CD14-positive monocyte (primary cell): Measurements from ENCODE around the gene AFG1L. TPM values are rescaled to one million over a fixed set of nuclear protein-coding genes. Genes with fewer than 3 reads are reported as not detected.

Source experiments
- DNase-seq, 3 donors: peaks; one replicate each; pipeline ENCODE4 v3.0.0-alpha.2; 2011 to 2022
- H2AFZ ChIP-seq: 2 replicates; pipeline ENCODE4 v1.6.0; 2012; ENCODE audit warnings: mild to moderate bottlenecking, low read depth, low read length, inconsistent platforms; ENCODE audit not compliant: insufficient read depth, poor library complexity, severe bottlenecking
- H3K27ac ChIP-seq, 2 donors: 1 replicate in 1 of 2; 2 replicates in 1 of 2; pipeline ENCODE4 v1.5.1; 2012 to 2013; ENCODE audit warnings: low read length in 2 of 2, control low read depth in 1 of 2, inconsistent platforms in 1 of 2, low read depth in 1 of 2, mild to moderate bottlenecking in 1 of 2
- H3K27me3 ChIP-seq, 2 donors: one replicate each; pipeline versions ENCODE4 v1.6.0 to v1.6.1; 2011 to 2013; ENCODE audit warnings: low read length in 2 of 2; ENCODE audit not compliant: control insufficient read depth in 2 of 2, insufficient read depth in 2 of 2
- H3K36me3 ChIP-seq, 2 donors: replicated peaks in 1 of 2; 1 replicate in 1 of 2; 2 replicates in 1 of 2; pipeline versions ENCODE4 v1.5.1 to v1.6.1; 2012 to 2013; ENCODE audit warnings: low read length in 2 of 2, control low read depth in 1 of 2, inconsistent platforms in 1 of 2, mild to moderate bottlenecking in 1 of 2; ENCODE audit not compliant: insufficient read depth in 2 of 2, control insufficient read depth in 1 of 2
- H3K4me1 ChIP-seq, 2 donors: 1 replicate in 1 of 2; 2 replicates in 1 of 2; pipeline versions ENCODE4 v1.5.1 to v1.6.1; 2012 to 2013; ENCODE audit warnings: low read length in 2 of 2, control low read depth in 1 of 2, inconsistent platforms in 1 of 2, mild to moderate bottlenecking in 1 of 2, moderate library complexity in 1 of 2; ENCODE audit not compliant: insufficient read depth in 2 of 2, control insufficient read depth in 1 of 2
- H3K4me2 ChIP-seq: replicated peaks from 2 replicates; pipeline ENCODE3; 2012; ENCODE audit warnings: low read length, moderate library complexity, mild to moderate bottlenecking; ENCODE audit not compliant: poor library complexity, severe bottlenecking; ENCODE audit errors: extremely low read depth
- H3K4me3 ChIP-seq, 3 experiments: fragments of 200-600 bp in 1 of 3; sonication (generic) in 1 of 3; replicated peaks in 1 of 3; 1 replicate in 2 of 3; 2 replicates in 1 of 3; pipeline ENCODE4 v1.5.1; 2011 to 2013; ENCODE audit warnings: low read length in 3 of 3, mild to moderate bottlenecking in 3 of 3, control low read depth in 2 of 3, low read depth in 2 of 3, inconsistent platforms in 1 of 3, moderate library complexity in 1 of 3
- H3K79me2 ChIP-seq: 2 replicates; pipeline ENCODE4 v1.6.0; 2012; ENCODE audit warnings: mild to moderate bottlenecking, control low read depth, inconsistent platforms, low read length, moderate library complexity; ENCODE audit not compliant: insufficient read depth
- H3K9ac ChIP-seq: 2 replicates; pipeline ENCODE4 v1.6.0; 2017; ENCODE audit warnings: low read length, mild to moderate bottlenecking; ENCODE audit not compliant: insufficient read depth, poor library complexity, severe bottlenecking
- H3K9me3 ChIP-seq, 2 donors: replicated peaks in 1 of 2; 1 replicate in 1 of 2; 2 replicates in 1 of 2; pipeline versions ENCODE4 v1.5.1 to v1.6.1; 2012 to 2013; ENCODE audit warnings: low read length in 2 of 2, control low read depth in 1 of 2; ENCODE audit not compliant: control insufficient read depth in 1 of 2, insufficient read depth in 1 of 2
- H4K20me1 ChIP-seq: 2 replicates; pipeline ENCODE4 v1.6.0; 2012; ENCODE audit warnings: mild to moderate bottlenecking, low read length, control low read depth, moderate library complexity; ENCODE audit not compliant: insufficient read depth
- H3K27ac Mint-ChIP-seq, 7 donors: one replicate each; pipeline ENCODE4 v1.8.0; 2020; ENCODE audit warnings: mild to moderate bottlenecking in 7 of 7, mixed read lengths in 7 of 7, moderate library complexity in 6 of 7, inconsistent platforms in 2 of 7
- H3K27me3 Mint-ChIP-seq, 3 donors: one replicate each; pipeline ENCODE4 v1.8.0; 2021 to 2022; ENCODE audit warnings: low read depth in 3 of 3, mild to moderate bottlenecking in 3 of 3, mixed read lengths in 3 of 3, moderate library complexity in 3 of 3, inconsistent platforms in 1 of 3
- H3K36me3 Mint-ChIP-seq, 2 donors: one replicate each; pipeline ENCODE4 v1.8.0; 2020; ENCODE audit warnings: mixed read lengths in 2 of 2, inconsistent platforms in 1 of 2, mild to moderate bottlenecking in 1 of 2
- H3K4me1 Mint-ChIP-seq: one replicate; pipeline ENCODE4 v1.8.0; 2020; ENCODE audit warnings: mild to moderate bottlenecking, mixed read lengths
- H3K4me3 Mint-ChIP-seq, 2 donors: one replicate each; pipeline ENCODE4 v1.8.0; 2020; ENCODE audit warnings: mild to moderate bottlenecking in 2 of 2, mixed read lengths in 2 of 2, moderate library complexity in 1 of 2
- H3K9me3 Mint-ChIP-seq, 7 donors: one replicate each; pipeline ENCODE4 v1.8.0; 2020 to 2022; ENCODE audit warnings: mixed read lengths in 7 of 7, mild to moderate bottlenecking in 6 of 7, moderate library complexity in 6 of 7, inconsistent platforms in 2 of 7
- CTCF ChIP-seq: fragments of 200-600 bp; IDR thresholded peaks from one replicate; pipeline ENCODE4 v1.8.0; 2022; ENCODE audit warnings: antibody characterized with exemption, mild to moderate bottlenecking
- WGBS: methylation state at CpG from one replicate; pipeline ENCODE4 v1.1.5; 2013; ENCODE audit warnings: missing lambda C conversion rate; ENCODE audit not compliant: insufficient coverage; 5-methylcytosine and 5-hydroxymethylcytosine counted together
- intact Hi-C, 2 donors: fragments of 100-400 bp; cut with micrococcal nuclease; formaldehyde crosslinking; loops; one replicate each; pipeline versions ENCODE4 v1.15.0 to v1.15.1; 2023
- polyA plus RNA-seq, 3 donors: library from polyadenylated mRNA; depleted of rRNA in 1 of 3; unstranded in 2 of 3; stranded (reverse) in 1 of 3; fragments of 300-500 nt in 2 of 3; fragments of >200 nt in 1 of 3; fragmentation: Illumina TruSeq in 2 of 3; gene quantifications; 1 replicate in 2 of 3; 2 replicates in 1 of 3; pipeline ENCODE4 v1.2.3, GENCODE V29; 2012 to 2021

The AFG1L gene
- polyA plus RNA-seq, 3 donors = 0.95 to 2.8 (median 2.7) TPM

- Histone ChIP-seq H2AFZ (no peak overlapping the region), H3K4me1 (no peaks in the 10 kb centered on the region), H3K27ac (no peak overlapping the region), H3K9ac (no peak overlapping the region), H3K9me3 (no peaks in the 10 kb centered on the region), H3K27me3 (no peaks in the 10 kb centered on the region), H3K79me2 (no peaks in the 10 kb centered on the region), H3K36me3 (no peaks in the 10 kb centered on the region), H3K4me2 (no peak overlapping the region), H3K4me3 (no peak overlapping the region), H4K20me1 (no peaks in the 10 kb centered on the region)
- intact Hi-C loops = loop anchor here (5.0 to 10.0 kb wide), 2 partner anchors 414 to 417 kb away; no protein-coding TSS in a partner anchor
- peaks cover 0 to 3% (median 2%) of the 10 kb centered on the region in 3 donors for H3K27me3 Mint-ChIP-seq
- H3K4me1 Mint-ChIP-seq = no peaks in the 10 kb centered on the region
- 50% methylated on average over 2 of the region's 3 CpGs for WGBS
- no peaks in the 10 kb centered on the region for H3K9me3 Mint-ChIP-seq
- TF ChIP-seq CTCF = no peak
- no peak overlapping the region for H3K27ac Mint-ChIP-seq
- H3K4me3 Mint-ChIP-seq = no peak overlapping the region
- no peaks in the 10 kb centered on the region for H3K36me3 Mint-ChIP-seq
- no peak for DNase-seq
These were observed 234.0 kb downstream of the AFG1L start for GRCh38 chr6:108528878-108529277.

- H4K20me1 ChIP-seq = no peaks in the 10 kb centered on the region
- intact Hi-C loops = no loop called here
- H3K9me3 ChIP-seq = no peaks in the 10 kb centered on the region
- H2AFZ ChIP-seq = no peak overlapping the region
- H3K4me2 ChIP-seq = no peak overlapping the region
- no peak overlapping the region for H3K9ac ChIP-seq
- Mint-ChIP-seq H3K27ac (no peak overlapping the region), H3K4me1 (peaks cover 3% of the 10 kb centered on the region), H3K36me3 (no peaks in the 10 kb centered on the region), H3K27me3 (peaks cover 0 to 4% (median 0%) of the 10 kb centered on the region in 3 donors), H3K4me3 (no peak overlapping the region), H3K9me3 (no peaks in the 10 kb centered on the region)
- no peaks in the 10 kb centered on the region for H3K4me1 ChIP-seq
- WGBS = 83% methylated on average over 1 of the region's 1 CpG
- H3K27ac ChIP-seq = no peak overlapping the region
- H3K27me3 ChIP-seq = no peaks in the 10 kb centered on the region
- no peak for TF ChIP-seq CTCF
- H3K4me3 ChIP-seq = no peak overlapping the region
- no peaks in the 10 kb centered on the region for H3K36me3 ChIP-seq
- no peak for DNase-seq
- no peaks in the 10 kb centered on the region for H3K79me2 ChIP-seq
These were observed 236.5 kb downstream of the AFG1L start for GRCh38 chr6:108531332-108531731.
